Stimulated activated CD8-positive, alpha-beta memory T cell treated with anti-CD3 and anti-CD28 coated beads, Interleukin-12 subunit alpha, Interleukin-12 subunit beta, amount 100 ng/mL, for 4 hours (primary cell): ENCODE results near the gene ZNF428.
A peak's percentile ranks its signal among the peaks of the same experiment; 100 is the strongest.
"Not testable (repeated sequence)": the region's sequence is repeated elsewhere in the genome, so short reads cannot be mapped to it uniquely, and the experiment has no call there.

Source experiments
- DNase-seq: peaks from one replicate; pipeline ENCODE4 v3.0.0-alpha.2; 2020; ENCODE audit warnings: low read depth

ZNF428 gene

DNA sequence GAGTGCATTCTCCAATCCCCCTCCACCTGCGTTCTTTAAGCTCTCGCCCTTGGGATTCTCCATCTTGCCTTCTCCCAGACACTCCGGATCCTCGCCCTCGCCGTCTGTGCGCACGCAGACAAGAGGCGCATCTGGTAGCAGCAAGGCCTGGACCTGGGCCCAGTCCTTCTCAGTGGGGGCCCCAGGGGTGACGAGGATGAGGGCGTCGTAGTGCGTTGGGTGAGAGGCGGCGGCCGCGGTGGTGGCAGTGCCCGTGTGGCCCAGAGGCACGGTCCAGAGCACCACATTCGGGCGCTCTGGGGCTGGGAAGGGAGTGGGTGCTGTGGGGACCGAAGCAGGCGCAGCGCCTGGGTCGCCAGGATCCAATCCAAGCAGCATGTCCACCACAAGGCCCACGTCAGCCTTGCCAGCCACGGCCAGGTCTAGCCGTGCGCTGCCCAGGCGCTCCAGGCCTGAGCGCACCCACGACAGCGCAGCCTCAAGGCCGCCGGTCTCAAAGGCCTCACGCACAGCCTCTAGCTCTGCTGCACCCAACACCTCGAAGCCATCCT lies 26.6 kb downstream of the ZNF428 start:
- DNase-seq = no peak

DNA sequence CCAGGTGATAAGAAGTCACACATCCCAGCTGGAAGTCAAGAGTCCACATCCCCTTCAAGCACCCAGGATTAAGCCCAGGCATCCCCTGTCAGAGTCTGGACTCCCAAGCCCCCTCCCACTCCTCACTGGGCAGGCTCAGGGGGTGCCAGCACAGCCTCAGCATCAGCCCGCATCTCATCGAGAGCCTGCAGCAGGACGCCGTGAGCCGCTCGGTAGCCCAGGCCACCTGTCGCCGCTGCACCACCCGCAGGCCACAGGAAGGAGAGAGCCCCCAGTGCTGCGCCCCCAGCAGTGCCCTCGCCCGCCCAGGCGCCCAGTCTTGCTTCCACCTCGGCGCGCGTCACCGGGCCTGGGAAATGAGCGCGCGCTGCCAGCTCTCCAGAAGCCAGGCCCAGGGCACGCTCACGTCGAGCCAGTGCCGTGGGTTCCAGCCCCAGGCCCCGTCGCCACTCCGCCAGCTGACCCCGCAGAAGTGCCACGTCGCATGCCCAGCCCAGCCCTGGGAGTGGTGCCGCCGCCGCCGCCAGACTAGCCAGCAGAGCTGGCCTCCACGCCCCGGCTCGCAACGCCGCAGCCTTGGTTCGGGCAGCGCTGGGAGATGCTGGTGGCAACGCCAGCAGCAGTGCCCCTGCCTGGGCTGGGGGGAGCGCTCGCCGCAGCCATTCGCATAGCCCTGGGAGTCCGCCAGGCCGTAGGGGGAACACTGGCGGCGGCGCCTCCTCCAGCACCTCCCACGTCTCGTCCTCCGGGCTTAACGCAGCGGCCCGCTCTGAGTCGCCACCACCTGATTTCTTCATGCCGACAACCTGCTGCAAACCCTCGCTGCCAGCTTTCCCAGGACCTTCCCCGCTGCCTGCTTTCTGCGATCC lies 27.3 kb downstream of the ZNF428 start:
- DNase-seq = no peak

- DNase-seq = no peak
Observed at GRCh38 chr19:43589678-43590077, 29.8 kb downstream of the ZNF428 start.

DNA sequence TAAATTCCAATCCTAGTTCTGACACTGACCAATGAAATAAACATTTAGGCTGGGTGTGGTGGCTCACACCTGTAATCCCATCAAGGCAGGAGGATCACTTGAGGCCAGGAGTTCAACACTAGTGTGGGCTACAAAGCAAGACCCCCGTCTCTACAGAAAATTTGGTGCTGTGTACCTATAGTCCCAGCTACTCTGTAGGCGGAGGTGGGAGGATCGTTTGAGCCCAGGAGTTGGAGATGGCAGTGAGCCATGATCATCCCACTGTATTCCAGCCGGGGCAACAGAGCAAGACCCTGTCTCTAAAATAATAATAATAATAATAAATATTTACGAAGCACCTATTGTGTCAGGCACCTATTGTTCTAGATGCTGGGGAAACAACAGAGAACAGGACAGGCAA lies 30.2 kb downstream of the ZNF428 start:
- no peak for DNase-seq

DNA sequence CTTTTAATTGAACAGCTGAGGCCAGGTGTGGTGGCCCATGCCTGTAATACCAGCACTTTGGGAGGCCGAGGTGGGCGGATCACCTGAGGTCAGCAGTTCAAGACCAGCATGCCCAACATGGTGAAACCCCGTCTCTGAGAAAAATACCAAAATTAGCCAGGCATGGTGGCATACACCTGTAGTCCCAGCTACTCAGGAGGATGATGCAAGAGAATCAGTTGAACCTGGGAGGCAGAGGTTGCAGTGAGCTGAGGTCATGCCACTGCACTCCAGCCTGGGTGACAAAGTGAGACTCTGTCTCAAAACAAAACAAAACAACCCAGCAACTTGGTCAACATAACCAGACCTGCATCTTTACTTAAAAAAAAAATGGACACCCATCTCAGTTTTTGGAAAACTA lies 32.4 kb downstream of the ZNF428 start:
- not testable (repeated sequence) for DNase-seq

DNA sequence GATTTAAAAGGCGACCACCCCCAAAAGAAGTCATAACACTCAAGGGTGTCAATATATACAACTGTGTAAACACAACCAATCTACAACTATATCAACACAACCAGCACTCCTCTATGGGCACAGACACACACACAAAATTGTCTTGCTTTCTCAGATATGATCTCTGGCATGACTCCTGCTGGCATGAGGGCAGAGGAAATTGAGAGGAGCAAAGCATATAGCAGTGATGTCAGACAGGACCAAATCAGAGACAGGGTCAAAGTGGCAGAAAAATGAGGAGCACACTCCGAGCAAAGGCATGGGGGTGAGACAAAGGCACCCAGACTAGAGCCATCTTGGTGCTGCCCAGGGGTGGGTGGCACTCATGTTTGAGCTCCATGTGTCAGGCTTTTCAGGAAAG lies 33.1 kb downstream of the ZNF428 start:
- DNase-seq = no peak

DNA sequence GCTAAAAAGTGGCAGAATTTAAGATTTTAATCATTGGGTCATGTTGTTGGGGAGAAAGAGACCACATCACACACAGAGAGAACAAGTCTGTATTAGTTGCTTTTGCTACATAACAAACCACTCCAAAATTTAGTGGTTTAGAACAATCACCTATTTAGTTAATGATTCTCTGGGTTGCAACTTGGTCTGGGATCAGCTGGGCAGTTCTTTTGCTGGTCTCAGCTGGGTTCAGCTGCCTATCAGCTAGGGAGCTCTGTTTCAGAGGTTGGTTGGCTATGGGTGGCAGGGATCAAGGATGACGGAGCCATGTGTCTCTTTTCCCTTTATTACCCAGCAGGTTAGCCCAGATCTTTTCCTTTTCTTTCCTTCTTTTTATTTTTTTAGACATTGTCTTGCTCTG lies 34.9 kb downstream of the ZNF428 start:
- DNase-seq = no peak

DNA sequence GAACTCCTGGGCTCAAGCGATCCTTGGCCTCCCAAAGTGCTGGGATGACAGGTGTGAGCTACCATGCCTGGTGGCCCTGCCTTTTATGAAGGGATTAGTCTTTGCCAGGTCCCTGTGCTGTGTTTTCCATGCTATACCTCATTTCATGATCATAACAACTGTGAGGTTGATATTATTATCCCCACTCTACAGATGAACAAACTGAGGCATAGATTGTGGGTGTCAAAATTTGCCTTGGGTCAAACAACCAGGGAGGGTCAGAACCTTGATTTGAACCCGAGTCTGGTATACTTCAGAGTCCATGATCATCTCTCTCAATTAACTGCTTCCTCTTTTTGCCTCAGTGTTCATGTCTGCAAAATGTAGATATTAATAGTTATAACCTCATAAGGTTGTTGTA lies 36.9 kb downstream of the ZNF428 start:
- DNase-seq = no peak

- no peak for DNase-seq
Observed at GRCh38 chr19:43581467-43581866, 38.0 kb downstream of the ZNF428 start.

DNA sequence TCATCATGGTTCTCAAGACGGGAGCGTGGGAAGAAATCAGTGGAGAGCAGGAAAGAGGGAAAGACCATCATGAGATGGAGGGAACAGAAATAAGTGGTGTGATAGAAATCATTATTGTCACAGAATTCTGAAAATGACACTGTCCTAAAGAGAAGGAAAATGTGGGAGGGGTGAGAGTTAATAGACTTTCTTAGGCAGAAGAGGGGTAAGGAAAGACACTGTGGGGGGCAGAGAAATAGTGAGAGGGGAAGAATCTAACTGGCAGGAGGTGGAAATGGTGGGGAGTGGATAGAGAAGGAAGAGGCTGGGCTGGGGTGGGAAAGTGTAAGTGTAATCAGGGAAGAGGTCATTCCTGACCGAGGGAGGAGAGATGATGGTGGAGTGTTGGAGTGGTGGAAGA lies 40.6 kb downstream of the ZNF428 start:
- no peak for DNase-seq

GRCh38 chr19:43575955-43576878 lies 43.2 kb downstream of the ZNF428 start:
- DNase-seq = no peak

- peak; percentile 89 for DNase-seq
Observed at GRCh38 chr19:43575156-43575950, 44.1 kb downstream of the ZNF428 start, which contains the start of the genes PINLYP and XRCC1. Gene PINLYP (plus strand): TSS chr19:43575801. CDS start chr19:43577192, 1,391 bp downstream. Gene XRCC1 (minus strand): TSS chr19:43575527. CDS start chr19:43575458, 69 bp downstream.

DNA sequence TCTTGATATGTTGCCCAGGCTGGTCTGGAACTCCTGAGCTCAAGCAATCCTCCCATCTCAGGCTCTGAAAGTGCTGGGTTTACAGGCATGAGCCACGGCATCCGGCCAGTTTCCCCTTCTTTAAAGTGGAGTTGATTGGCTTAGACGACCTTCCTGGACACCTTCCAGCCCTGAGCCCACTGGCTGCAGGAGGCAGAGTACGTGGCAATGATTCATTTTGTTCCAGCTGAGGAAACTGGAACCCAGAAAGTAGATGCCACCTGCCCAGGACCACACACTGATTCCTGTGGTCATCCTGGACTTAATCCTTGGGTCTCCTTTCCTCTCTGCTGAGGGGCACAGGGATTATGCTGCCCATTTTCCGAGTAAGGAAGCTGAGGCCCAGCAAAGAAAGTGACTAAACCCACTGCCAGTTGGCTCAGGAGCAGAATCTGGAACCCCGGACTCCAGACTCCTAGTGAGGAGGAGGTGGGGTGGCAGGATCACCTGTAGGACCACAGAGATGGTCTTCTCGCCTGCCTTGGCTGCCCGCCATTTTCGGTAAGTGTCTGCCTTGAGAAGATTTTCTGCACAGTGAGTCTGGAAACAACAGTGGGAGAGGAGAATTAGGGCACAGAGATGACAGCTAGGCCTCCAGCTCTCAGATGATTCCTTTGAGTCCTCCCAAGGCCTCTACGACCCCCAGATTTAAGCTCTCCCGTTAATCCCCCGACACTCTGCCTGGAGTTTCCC lies 44.8 kb downstream of the ZNF428 start:
- no peak for DNase-seq

GRCh38 chr19:43572171-43572588 lies 47.2 kb downstream of the ZNF428 start:
- no peak for DNase-seq

DNA sequence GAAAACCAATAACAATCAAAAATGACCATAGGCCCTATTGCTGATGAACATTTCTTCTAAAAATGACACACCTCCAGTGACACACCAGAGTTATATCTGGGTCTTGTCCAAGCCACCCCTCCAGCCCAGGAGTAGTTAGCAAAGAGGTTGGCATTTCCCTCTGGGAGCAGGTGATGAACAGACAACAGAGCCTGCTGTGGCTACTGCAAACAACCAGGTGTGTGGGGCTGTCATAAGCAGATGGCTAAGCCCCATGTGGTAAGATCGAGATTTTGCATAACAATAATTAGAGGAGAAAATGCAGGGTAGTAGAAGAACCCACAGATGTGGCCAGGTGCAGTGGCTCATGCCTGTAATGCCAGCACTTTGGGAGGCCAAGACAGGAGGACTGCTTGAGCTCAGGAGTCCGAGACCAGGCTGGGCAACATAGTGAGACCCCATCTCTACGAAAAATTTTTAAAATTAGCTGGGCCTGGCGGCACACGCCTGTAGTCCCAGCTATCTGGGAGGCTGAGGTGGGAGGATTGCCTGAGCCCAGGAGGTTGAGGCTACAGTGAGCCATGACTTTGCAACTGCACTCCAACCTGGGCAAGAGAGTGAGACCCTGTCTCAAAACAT lies 49.1 kb downstream of the ZNF428 start:
- no peak for DNase-seq

DNA sequence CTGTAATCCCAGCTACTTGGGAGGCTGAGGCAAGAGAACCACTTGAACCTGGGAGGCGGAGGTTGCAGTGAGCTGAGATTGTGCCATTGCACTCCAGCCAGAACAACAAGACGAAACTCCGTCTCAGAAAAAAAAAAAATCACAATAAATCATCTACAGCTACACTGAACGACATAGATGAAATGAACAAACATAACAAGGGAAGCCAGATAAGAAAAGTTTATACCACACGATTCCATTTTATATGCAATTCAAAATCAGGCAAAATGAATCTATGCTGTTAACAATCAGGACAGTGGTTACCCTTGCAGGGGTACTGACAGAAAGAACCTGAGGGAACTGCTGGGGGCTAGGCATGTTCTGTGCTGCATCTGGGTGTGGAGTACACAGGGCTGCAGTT lies 49.8 kb downstream of the ZNF428 start:
- no peak for DNase-seq

GRCh38 chr19:43564800-43565199 lies 54.6 kb downstream of the ZNF428 start:
- no peak for DNase-seq

GRCh38 chr19:43563816-43564457 lies 55.5 kb downstream of the ZNF428 start:
- DNase-seq = no peak

GRCh38 chr19:43562698-43563241 lies 56.7 kb downstream of the ZNF428 start:
- DNase-seq = peak; percentile 71
